ENCODE results near the gene PBOV1.

Gene PBOV1

GRCh38 chr6:138218449-138218848, at the start of gene PBOV1:
Gene PBOV1 (minus strand): TSS chr6:138218491. CDS start chr6:138218395, 96 bp downstream.
- DNase-seq, result no peak

DNA sequence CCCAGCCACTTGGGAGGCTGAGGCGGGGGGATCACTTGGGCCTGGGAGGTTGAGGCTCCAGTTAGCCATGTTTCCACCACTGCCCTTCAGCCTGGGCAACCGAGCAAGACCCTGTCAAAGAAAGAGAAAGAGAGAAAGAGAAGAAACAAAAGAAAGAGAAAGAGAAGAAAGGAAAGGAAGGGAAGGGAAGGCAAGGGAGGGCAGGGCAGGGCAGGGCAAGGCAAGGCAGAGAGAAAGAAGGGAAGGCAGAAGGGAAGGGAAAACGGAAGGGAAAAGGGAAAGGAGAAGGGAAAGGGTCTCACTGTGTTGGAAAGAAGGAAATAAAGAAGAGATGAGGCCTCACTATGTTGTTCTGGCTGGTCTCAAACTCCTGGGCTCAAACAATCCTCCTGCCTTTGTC, 47.8 kb upstream of the PBOV1 start:
- DNase-seq, result no peak

DNA sequence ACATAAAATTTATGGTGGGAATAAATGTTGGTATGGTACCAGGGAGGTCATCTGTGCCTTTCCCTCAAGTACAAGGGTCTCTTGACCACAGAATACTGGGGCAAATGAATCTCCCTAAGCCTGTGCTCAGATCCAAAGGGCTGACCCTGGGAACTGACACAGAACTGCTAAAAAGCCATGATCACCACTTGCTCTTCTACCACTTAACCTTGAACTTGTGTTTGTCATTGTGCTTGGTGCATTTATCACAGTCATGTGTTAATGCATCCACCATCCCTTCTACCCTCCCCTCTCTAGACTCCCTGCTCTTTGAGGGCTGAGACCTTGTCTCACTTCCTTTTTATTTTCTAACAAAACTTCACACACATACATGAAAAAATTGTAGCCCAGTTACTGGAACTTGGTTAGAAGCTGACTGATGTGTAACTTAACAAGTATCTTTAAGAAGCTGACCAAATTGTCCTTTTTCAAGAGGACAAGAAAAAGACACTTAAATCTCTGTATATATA, 46.1 kb upstream of the PBOV1 start:
- no peak for DNase-seq

DNA sequence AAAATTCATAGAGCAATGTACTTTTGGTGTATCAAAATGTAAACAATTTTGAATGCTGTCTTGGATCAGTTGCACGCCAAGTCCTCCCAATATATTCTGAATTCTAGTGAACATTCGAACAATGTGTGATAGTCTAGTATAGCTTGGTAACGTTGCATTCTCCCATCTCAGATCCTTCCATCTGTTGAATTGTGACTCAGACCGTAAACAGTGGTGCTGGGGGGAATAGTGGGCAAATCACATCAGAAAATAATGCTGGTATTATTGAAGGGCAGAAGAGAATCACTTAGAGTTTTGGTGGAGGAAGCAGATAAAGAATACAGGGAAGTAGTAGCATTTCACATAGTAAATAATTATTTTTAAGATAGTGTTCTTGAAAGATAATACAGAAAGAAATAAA, 45.7 kb upstream of the PBOV1 start:
- no peak for DNase-seq

GRCh38 chr6:138261116-138261780, 43.0 kb upstream of the PBOV1 start:
- DNase-seq, result no peak

GRCh38 chr6:138258991-138259390, 40.7 kb upstream of the PBOV1 start:
- DNase-seq, result no peak

- DNase-seq, result no peak
Measured at GRCh38 chr6:138258197-138258596, 39.9 kb upstream of the PBOV1 start.

DNA sequence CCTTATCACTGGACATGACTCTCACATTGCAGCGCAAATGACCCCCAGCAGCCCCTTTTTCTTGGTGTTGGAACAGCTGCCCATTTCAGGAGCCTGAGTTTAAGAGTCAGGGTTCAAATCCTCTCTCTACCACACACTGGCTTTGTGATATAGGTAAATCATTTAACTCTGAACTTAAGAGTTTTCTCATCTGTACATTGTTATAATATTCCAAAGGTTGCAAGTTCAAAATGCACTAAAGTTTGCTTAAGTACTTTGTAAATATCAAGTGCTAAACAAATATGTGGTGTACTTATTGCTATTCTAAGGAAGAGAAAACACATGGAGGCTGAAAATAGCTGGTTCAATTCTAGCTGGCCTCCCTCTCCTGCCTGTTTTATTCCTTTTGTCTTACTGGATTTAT, 39.3 kb upstream of the PBOV1 start:
- no peak for DNase-seq

DNA sequence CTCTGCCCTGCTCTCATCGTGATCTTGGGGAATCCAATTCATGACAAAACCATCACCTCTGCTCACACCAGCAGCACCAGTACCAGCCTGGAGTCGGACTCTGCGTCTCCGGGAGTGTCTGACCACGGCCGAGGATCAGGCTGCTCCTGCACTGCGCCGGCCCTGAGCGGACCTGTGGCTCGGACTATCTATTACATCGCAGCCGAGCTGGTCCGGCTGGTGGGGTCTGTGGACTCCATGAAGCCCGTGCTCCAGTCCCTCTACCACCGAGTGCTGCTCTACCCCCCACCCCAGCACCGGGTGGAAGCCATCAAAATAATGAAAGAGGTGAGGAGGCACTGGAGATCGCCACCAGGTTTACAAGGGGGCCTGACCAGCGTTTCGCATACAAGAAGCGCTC, 37.2 kb upstream of the PBOV1 start:
- DNase-seq, result no peak

DNA sequence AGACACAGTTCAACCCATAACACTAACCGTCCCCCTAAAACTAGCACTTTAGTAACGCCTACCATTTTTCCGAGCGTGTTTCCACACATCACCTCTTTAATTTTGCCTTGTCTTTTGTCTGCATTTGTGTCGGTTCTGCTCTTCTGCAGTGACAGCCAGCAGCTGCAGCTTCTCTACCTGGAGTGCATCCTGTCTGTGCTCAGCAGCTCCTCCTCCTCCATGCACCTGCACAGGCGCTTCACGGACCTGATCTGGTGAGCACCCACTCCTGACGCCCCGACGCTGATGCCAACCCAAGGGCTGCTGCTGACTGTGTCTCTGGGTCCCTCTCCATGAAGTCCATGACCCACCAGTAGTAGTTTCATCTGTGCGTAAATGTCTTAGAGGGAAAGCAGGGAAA, 35.4 kb upstream of the PBOV1 start:
- no peak for DNase-seq

GRCh38 chr6:138250513-138251247, 32.4 kb upstream of the PBOV1 start:
- DNase-seq, result no peak

DNA sequence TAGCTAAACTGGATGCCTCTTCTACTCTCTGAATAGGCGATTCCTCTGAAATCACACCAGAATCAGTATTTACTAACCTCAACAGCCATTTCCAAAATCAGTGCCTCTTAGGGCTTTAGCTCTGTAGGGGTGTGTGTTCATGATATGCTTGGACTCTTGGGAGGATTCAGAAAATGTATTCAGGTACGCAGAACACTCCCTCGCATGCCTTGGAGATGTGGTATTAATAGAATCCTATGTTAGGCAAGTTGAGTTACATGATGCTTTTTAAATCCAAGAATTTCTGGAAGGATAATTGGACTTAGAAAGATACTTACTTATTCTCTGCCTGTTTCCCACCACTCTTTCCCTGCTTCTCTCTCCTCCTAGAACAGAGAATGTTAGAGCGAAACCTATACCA, 31.8 kb upstream of the PBOV1 start:
- no peak for DNase-seq

GRCh38 chr6:138248878-138249277, 30.6 kb upstream of the PBOV1 start:
- DNase-seq, result no peak

GRCh38 chr6:138248011-138248410, 29.7 kb upstream of the PBOV1 start:
- DNase-seq, result no peak

- DNase-seq, result no peak
Measured at GRCh38 chr6:138246650-138247440, 28.6 kb upstream of the PBOV1 start.

DNA sequence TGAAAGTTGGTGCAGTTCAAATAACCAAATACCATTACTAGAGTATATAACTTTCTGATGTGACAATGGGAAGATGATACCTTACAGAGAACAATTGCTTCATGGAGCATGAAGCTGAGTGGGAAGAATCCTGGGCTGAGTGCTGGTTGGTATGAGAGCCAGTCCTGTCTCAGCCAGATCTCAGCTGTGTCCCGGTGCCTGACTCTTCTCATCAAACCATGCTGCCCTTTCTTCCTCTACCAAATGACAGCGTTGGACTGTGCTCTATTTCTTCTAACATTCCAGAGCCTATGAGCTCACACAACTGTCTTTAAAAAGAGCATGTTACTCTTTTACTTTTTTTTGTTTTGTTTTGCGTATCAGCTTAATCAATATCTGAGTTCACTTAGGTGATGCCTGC, 27.5 kb upstream of the PBOV1 start:
- DNase-seq, result no peak

- no peak for DNase-seq
Measured at GRCh38 chr6:138242987-138243592, 24.8 kb upstream of the PBOV1 start.

DNA sequence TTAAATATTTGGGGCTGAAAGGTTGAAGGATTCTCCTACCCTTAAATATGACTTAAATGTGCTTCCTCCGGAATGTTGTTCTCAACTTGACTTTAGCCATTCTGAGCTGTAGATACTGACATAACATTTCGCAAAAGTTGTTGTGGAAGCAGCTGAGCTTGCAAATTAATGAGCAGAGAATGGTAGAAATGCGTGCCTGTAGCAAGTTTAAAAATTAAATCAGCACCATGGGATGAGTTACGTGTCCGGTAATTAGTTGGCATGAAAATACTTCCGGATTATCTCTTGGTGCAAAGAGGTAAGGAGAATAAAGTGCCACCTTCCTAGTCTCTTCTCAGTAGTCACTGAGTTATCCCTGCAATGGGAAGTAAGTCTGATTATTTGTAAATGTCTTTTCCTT, 23.6 kb upstream of the PBOV1 start:
- no peak for DNase-seq

DNA sequence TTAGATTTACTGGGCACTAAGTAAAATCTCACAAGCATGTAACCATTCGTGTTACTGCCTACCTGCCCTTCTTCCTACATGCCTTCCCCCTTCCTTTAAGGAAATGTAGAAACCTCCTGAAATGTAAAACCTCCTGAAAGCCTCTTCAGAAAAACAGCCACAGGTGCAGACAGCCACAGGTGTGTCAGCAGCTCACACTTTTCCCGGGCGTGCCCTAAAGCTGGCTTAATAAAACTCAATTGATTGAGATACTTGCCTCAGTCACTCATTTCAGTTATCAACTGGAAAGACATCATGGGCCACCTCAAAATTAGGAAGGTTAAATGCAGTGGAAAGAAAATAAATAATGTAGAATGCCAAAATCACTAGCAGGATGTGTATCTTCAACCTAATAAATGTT, 23.1 kb upstream of the PBOV1 start:
- DNase-seq, result no peak

GRCh38 chr6:138240476-138241245, 22.4 kb upstream of the PBOV1 start:
- no peak for DNase-seq

GRCh38 chr6:138239774-138240173, 21.5 kb upstream of the PBOV1 start:
- no peak for DNase-seq

GRCh38 chr6:138238368-138238767, 20.1 kb upstream of the PBOV1 start:
- DNase-seq, result no peak

DNA sequence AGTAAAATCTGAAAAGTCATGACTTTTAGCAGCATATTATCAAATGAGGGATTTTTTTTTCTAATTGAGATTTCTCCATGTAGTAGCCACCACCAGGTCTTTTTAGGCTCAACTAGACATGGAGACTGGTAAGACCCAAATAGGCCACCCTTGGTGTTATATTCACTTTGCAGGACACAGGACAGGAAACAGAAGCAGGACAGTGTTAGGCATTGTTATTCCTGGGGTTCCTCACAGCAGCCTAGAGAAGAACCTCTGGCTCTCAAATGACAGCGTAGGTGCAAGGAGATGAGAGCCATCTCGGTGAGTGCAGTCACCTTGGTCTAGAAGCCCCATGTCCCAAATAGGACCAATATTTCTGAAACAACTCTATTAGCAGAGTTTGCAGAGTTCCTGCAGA, 19.2 kb upstream of the PBOV1 start:
- no peak for DNase-seq
